ENCODE results near the gene MROH7.

DNA sequence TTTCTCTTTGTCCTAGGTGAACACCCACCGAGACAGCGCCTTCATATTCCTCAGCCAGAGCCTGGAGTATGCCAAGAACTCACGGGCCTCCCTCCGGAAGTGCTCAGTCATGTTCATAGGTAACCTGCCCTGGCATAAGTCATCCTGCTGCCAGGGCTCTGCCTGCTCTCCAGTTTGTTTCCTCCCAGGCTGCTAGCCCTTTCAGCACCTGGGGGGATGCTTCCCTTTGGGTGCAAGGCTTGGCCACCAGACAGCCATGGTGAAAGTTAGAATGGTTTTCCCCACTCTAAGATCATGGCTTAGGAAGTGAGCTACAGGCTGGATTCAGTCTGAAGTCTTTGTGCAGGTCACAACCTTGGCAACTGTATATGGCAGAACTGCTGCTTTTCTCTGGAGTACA, 64.8 kb downstream of the MROH7 start:
- TF ChIP-seq, protein P1, sequence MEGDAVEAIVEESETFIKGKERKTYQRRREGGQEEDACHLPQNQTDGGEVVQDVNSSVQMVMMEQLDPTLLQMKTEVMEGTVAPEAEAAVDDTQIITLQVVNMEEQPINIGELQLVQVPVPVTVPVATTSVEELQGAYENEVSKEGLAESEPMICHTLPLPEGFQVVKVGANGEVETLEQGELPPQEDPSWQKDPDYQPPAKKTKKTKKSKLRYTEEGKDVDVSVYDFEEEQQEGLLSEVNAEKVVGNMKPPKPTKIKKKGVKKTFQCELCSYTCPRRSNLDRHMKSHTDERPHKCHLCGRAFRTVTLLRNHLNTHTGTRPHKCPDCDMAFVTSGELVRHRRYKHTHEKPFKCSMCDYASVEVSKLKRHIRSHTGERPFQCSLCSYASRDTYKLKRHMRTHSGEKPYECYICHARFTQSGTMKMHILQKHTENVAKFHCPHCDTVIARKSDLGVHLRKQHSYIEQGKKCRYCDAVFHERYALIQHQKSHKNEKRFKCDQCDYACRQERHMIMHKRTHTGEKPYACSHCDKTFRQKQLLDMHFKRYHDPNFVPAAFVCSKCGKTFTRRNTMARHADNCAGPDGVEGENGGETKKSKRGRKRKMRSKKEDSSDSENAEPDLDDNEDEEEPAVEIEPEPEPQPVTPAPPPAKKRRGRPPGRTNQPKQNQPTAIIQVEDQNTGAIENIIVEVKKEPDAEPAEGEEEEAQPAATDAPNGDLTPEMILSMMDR (IDR thresholded peaks at IDR 0.05): no peak
- no peak for TF ChIP-seq POLR2A (IDR thresholded peaks at IDR 0.05)
